Stimulated activated CD4-positive, alpha-beta T cell treated with anti-CD3 and anti-CD28 coated beads, Interleukin-1b, Interleukin-23, amount 100 ng/mL, for 1 hour (primary cell): ENCODE measurements around the gene KCNC1.

Experiments used
- DNase-seq, 2 donors: peaks; one replicate each; pipeline ENCODE4 v3.0.0-alpha.2; 2020; ENCODE audit warnings: low read depth in 2 of 2

The KCNC1 gene

DNA sequence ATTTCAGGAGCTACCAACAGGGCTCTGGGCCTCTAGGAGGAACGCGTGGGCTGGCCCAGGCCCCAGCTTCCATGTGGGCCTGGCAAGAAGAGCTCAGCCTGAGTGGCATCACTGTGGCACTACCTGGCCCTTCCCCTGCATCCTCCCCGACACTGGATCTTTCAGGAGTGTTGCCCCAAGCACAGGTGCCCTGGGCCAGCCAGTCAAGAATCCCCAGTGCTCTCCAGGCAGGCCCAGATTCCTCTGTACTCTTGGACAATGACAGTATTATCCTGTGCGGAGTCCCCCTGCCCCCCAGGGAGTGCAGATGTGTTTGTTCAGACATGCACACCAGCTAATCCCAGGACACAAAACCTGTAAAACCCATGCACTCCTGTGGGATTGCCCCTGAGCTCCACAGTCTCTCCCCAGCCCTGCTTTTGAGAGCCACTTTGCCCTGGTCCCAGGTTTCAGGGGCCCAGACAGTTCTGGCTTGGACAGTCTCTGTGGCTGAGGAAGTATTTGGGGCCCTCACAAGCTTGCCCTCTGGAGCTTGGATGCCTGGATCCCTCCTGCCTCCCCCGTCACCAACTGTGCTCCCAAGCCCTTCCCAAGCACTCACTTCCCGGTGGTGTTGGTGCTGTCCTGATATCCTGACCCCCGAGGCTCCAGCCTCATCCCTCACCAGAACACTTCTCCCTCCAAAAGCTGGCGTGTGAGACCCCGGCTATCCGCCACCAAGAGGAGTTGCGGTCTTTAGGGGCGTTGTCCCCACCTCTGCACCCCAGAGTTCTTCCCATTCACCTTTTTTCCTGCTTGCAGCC is 39.9 kb downstream of the KCNC1 start:
- DNase-seq: no peak

GRCh38 chr11:17775035-17775348 is 40.4 kb downstream of the KCNC1 start:
- no peak for DNase-seq

- no peak for DNase-seq
Observed at GRCh38 chr11:17775507-17776211, 41.1 kb downstream of the KCNC1 start.

DNA sequence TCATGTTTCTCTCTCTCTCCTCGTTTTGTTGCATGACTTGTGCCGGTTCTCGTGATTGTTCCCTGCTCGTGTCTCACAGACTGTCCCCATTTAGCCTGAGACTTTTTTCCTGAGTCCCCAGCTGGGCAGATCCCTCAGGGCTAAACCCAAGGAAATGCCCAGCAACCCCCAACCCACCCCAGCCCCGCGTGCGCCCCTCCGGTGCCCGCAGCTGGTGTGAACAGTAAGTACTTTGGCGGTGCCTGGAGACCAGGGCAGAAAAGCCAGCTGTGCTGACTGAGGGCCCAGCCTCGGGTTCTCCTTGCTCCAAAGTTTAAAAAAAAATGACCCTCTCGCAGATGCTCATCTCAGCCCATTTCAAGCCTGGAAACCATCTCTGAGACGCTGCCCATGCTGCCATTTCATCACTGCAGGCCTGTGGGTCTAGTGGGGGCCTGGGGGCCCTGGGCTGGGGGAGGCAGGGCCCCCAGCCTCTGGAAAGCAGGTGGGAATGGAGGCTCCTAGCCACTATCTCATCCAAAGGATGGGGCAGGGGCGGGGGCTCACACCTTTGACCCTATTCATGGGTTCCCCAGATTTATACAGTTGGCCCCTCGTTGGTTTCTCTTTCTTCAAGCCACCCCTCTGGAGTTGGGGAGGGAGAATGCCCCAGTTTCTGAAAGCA is 41.8 kb downstream of the KCNC1 start:
- DNase-seq: no peak

DNA sequence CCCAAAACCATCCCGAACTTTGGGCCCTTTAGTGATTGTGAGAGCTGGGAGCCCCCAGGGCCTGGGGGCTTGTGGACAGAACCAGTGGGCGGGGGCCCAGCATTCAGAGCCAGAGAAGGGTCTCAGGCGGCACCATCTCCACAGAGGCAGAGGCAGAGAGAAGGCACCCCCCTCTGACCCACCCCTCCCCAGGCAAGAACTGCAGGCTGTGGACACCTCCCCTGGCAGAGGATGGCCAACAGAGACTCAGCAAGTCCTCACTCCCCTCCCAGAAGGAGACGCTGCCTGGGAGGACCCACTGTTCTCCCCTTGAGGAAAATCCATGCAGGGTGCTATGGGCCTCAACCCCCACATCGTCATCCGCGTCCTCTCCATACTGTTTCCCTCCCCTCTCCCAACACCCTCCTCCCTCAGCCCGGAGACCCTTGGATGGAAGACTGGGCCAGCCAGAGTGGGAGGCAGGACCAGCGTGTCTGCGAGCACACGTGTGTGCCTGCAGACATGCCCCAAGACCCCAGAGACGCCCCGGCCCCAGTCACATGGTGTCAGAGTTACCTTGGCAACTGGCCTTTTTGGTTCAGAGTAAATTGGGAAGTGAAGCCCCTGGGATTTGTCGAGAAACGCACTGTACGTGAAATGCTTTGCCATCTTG is 42.6 kb downstream of the KCNC1 start:
- no peak for DNase-seq

- no peak for DNase-seq
Observed at GRCh38 chr11:17777738-17778091, 43.1 kb downstream of the KCNC1 start.

DNA sequence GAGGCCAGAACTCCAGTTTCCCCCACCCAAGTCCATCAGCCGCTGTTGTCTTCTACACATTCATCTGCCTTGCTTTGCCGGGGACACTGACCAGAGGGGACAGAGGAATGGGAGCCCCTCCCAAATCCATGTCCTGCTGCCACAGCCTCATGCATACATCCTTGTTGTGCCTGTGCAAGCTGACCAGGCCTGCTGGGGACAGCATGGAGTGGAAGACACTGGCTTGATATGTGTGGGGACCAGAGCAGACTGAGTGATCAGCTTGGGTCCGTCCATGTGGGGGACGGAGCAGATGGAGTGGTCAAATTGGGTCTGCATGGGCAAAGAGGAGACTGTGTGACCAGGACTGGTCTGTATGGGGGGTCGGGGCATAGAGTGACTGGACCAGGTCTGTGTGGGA is 43.8 kb downstream of the KCNC1 start:
- no peak for DNase-seq

GRCh38 chr11:17778956-17779860 is 44.6 kb downstream of the KCNC1 start:
- no peak for DNase-seq

DNA sequence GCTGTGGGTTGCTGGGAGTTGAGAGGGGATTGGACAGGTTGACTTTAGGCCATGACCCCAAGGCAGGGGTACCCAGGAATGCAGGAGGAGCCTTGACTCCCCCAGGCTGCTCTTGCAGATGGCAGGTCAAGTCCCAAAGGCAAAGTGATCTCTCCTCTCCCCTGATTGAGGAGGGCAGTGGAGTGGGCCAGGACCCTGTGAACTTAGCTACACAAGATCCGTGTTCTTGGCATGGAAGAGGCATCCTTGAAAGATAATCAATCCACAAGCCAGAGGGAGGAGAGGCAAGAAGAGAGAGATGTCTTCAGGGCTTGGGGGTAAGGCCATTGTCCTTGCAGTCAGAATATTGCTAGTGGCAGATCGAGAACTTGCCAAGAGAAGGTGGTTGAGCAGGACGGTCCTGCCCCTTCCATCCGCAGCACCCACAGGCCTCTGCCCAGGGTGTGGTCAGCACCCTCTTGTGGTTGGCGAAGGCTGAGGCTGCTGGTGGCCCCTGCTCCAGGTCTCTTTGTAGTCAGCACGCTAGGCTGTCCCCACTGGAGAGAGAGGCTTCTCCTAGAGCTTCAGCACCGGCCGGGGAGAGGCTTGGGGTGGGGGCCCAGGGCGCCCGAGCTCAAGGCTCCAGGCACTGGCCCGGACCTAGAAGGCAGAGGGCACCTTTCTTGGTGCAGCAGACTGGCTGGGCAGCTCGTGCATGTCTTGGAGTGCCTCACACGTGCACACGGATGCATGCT is 45.4 kb downstream of the KCNC1 start:
- DNase-seq: no peak

DNA sequence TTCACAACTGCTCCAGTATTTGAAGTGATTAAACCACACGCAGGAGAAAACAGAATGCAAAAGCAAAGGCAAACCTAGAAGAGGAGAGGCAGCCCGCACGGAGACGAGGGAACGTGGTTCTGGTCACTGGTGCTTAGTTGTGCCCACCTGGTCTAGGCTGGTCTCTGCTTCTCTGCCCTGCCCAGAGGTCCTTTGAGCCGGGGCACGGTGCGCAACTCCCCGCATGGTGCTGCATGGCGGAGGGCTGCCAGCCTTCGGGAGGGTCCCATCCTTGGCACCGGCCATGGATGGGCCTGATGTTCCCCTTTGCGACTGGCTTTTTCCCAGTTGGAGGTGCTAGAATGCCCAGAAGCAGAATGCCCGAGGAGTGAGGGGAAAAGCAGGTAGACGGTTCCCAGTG is 46.1 kb downstream of the KCNC1 start:
- DNase-seq: no peak

- no peak for DNase-seq
Observed at GRCh38 chr11:17781221-17781620, 46.6 kb downstream of the KCNC1 start.

DNA sequence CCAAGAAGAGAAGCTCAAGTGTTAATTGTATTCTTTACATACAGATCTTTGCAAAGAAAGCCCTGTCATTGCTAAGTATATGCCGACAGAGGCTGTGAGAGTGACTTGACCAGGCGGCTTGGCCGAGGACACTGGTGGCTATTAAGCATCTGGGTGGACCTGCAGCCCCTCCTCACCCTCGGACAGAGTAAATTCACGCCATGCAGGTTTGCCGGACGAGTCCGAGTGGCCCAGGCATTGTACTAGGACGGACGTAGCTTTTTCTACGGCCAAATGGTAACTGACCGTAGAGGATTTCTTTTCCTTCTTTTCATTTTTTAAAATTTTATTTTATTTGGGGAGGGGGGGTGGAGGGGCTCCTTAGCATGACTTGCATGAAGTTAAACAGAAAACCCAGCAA is 47.0 kb downstream of the KCNC1 start:
- no peak for DNase-seq

DNA sequence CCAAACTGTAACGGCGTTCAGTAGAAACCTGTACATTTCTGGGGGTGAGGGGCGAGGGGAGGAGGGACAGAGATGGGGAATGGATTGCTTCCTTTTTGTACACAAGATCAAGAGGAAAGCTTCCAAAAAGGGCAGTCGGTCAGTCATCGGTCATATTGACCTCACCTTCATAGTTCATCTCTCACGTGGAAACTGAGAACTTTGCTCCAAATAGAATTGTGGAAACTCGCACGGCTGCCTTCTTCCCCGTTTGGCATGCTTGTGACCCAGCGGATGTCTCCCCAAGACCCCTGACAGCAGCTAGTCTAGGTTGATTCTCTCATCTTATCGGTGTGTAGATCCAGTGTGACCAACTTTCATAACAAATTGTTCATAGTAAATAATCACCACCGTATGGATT is 47.6 kb downstream of the KCNC1 start:
- no peak for DNase-seq

- no peak for DNase-seq
Observed at GRCh38 chr11:17782603-17783337, 48.2 kb downstream of the KCNC1 start.

- no peak for DNase-seq
Observed at GRCh38 chr11:17783878-17784277, 49.3 kb downstream of the KCNC1 start.

DNA sequence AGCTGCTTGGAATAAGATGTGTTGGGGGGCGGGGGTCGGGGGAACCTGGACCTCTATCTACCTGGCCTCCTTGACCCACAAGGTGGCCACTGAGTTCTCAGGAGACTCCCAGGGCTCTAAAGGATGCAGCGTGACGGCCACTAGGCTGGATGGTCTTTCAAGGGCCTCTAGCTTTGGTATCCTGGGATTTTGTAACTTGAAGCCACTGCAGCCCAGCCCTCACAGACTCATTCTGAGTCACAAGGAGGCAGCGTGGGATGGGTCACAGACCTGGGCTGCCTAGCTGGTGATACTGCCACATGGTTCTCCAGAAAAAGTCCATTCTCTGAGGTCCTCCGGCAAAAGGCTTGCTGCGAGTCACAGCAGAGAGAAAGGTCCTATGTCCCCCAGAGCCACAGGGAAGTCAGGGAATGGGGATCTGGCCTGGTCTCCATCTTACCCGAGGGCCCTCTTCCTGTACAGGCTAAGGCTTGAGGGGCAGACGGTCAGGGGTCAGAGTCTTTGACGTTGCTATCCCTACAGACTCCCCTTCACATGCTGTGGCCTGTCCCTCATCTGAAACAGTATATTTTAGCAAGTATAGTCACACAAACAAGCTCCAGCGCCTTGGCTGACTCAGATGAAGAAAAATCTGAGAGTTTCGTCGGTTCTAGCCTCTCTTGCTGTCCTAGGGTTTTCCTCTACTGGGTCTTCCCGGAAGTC is 52.4 kb downstream of the KCNC1 start:
- no peak for DNase-seq

GRCh38 chr11:17788084-17788483 is 53.5 kb downstream of the KCNC1 start:
- no peak for DNase-seq

GRCh38 chr11:17790453-17790852 is 55.9 kb downstream of the KCNC1 start:
- DNase-seq: no peak

GRCh38 chr11:17791144-17791543 is 56.6 kb downstream of the KCNC1 start:
- DNase-seq: no peak

DNA sequence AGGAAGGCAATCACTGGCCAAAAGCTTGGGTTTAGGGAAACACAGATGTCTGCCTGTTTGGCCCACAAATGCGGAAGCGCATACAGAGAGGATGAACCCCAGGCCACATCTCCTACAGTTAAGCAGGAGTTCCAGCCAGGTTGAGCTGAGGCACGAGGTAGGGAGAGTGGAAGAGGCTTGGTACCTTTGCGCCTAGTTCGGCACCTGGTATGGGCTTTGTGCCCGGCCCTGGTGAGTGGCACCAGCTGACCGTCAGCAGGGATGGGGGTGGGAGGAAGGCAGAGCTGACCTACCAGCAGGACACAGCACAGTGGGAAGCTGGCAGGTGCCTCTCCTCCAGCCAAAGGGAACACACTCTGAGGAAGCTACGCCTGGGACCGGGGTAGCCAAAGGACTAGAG is 57.6 kb downstream of the KCNC1 start:
- no peak for DNase-seq
